Sigmoid colon (tissue), 4 donors: Measurements from ENCODE around the gene CPNE6.

ENCODE experiments used
- POLR2AphosphoS5 ChIP-seq, 4 donors: sonication (generic); formaldehyde crosslinking; IDR thresholded peaks; one replicate each; pipeline ENCODE4 v1.6.1; 2017; ENCODE audit warnings: antibody characterized with exemption in 4 of 4
- TF ChIP-seq, protein P1 (sequence below), 4 experiments: fragments of 450-650 bp in 3 of 4; fragments of 200-600 bp in 1 of 4; IDR thresholded peaks; one replicate each; pipeline ENCODE4 v1.5.1; 2016 to 2019; ENCODE audit warnings: antibody characterized with exemption in 4 of 4, mild to moderate bottlenecking in 3 of 4, moderate library complexity in 2 of 4

DNA sequence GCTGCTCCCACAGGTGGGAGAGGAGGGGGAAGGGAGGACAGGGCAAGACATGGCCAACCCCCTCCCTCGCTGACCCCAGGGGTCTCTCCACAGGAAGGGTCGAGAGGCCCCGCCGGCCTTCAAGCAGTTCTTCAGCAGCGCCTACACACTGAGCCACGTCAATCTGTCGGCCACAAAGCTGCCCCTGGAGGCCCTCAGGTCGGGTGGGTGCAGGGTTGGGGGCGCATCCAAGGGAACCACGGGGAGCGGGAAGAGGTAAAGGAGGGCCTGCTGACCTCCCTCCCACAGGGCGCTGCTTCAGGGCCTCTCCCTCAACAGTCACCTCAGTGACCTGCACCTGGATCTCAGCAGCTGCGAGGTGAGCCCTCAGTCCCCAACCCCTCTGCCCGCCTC, 13.5 kb upstream of the CPNE6 start:
- TF ChIP-seq, protein P1, sequence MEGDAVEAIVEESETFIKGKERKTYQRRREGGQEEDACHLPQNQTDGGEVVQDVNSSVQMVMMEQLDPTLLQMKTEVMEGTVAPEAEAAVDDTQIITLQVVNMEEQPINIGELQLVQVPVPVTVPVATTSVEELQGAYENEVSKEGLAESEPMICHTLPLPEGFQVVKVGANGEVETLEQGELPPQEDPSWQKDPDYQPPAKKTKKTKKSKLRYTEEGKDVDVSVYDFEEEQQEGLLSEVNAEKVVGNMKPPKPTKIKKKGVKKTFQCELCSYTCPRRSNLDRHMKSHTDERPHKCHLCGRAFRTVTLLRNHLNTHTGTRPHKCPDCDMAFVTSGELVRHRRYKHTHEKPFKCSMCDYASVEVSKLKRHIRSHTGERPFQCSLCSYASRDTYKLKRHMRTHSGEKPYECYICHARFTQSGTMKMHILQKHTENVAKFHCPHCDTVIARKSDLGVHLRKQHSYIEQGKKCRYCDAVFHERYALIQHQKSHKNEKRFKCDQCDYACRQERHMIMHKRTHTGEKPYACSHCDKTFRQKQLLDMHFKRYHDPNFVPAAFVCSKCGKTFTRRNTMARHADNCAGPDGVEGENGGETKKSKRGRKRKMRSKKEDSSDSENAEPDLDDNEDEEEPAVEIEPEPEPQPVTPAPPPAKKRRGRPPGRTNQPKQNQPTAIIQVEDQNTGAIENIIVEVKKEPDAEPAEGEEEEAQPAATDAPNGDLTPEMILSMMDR (IDR thresholded peaks at IDR 0.05) = no peak
- TF ChIP-seq POLR2AphosphoS5 (IDR thresholded peaks at IDR 0.05) = no peak
